ENCODE data around the gene NMT2. TPM values are rescaled to one million over a fixed set of nuclear protein-coding genes. Genes with fewer than 3 reads are reported as not detected.

Gene NMT2
- total and polyA plus RNA-seq, 7 donors: 3.9 to 12.9 (median 8.2) TPM

DNA sequence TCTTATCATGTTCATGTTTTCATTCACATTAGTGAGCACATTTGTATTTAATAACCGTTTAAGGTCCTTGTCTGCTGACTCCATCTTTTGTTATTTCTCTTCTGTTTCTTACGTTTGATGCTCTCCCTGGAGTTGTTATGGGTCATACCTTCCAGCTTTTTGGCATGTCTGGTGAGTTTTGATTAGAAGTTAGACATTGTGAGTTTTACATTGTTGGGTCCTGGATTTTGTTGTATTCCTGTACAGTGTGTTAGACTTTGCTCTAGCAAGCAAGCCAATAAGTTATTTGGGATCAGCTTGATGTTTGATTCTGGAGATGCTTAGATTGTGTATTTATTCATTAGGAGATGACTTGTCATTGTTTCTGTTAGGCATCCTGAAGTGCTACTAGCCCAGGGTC, 107.9 kb downstream of the NMT2 start:
- TF ChIP-seq, protein P1, sequence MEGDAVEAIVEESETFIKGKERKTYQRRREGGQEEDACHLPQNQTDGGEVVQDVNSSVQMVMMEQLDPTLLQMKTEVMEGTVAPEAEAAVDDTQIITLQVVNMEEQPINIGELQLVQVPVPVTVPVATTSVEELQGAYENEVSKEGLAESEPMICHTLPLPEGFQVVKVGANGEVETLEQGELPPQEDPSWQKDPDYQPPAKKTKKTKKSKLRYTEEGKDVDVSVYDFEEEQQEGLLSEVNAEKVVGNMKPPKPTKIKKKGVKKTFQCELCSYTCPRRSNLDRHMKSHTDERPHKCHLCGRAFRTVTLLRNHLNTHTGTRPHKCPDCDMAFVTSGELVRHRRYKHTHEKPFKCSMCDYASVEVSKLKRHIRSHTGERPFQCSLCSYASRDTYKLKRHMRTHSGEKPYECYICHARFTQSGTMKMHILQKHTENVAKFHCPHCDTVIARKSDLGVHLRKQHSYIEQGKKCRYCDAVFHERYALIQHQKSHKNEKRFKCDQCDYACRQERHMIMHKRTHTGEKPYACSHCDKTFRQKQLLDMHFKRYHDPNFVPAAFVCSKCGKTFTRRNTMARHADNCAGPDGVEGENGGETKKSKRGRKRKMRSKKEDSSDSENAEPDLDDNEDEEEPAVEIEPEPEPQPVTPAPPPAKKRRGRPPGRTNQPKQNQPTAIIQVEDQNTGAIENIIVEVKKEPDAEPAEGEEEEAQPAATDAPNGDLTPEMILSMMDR (IDR thresholded peaks at IDR 0.05): no peak
- Histone ChIP-seq H3K27ac (no peak overlapping the region), H3K4me1 (no peaks in the 10 kb centered on the region), H3K36me3 (ENCODE audit: insufficient read depth in 1 of 2, low read depth in 1 of 2) (no peaks in the 10 kb centered on the region), H3K9me3 (peaks cover 10% of the 10 kb centered on the region), H3K27me3 (ENCODE audit: insufficient read depth in 3 of 3, low read length in 2 of 3) (no peaks in the 10 kb centered on the region), H3K4me3 (no peak overlapping the region)
- WGBS, 3 donors: 77 to 84% (median 79%) methylated on average over 2 of the region's 2 CpGs
- intact Hi-C loops (cut with DNase I): no loop called here
- no peak for ATAC-seq
- DNase-seq: no peak

DNA sequence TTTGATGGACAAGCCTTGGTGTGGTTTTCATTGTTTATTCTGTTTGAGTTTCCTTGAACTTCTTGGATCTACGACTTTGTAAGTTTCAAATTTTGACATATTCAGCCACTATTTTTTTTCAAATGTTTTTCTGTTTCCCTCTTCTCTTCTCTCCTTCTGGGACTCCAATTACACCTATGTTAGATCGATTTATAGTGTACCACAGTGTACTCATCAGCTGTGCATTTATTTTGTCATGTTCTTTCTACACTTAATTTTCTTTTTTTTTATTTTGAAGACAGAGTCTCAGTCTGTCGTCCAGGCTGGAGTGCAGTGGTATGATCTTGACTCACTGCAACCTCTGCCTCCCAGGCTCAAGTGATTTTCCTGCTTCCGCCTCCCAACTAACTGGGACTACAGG, 108.6 kb downstream of the NMT2 start:
- Histone ChIP-seq H3K27ac (no peak overlapping the region), H3K4me1 (no peaks in the 10 kb centered on the region), H3K9me3 (peaks cover 10% of the 10 kb centered on the region), H3K27me3 (ENCODE audit: insufficient read depth in 3 of 3, low read length in 2 of 3) (no peaks in the 10 kb centered on the region), H3K36me3 (ENCODE audit: insufficient read depth in 1 of 2, low read depth in 1 of 2) (no peaks in the 10 kb centered on the region), H3K4me3 (no peak overlapping the region)
- no peak for DNase-seq
- ATAC-seq: no peak
- intact Hi-C loops (cut with DNase I): no loop called here
- WGBS, 3 donors: 78 to 91% (median 79%) methylated on average over 4 of the region's 4 CpGs
- TF ChIP-seq, protein P1 (IDR thresholded peaks at IDR 0.05): no peak

DNA sequence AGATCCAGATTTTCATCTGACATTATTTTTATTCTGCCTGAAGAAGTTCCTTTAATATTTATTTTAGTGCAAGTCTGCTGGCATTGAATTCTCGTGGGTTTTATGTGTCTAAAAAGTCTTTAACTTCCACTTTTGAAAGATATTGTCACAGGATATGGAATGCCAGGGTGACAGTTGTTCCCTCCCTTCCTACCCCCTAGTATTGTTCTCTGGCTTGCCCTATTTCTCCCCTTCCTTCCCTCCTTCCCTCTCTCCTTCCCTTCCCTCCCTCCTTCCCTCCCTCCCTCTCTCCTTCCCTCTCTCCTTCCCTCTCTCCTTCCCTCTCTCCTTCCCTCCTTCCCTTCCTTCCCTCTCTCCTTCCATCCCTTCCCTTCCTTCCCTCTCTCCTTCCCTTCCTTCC, 109.8 kb downstream of the NMT2 start:
- TF ChIP-seq, protein P1 (IDR thresholded peaks at IDR 0.05): no peak
- Histone ChIP-seq H3K4me3 (no peak overlapping the region), H3K27me3 (ENCODE audit: insufficient read depth in 3 of 3, low read length in 2 of 3) (no peaks in the 10 kb centered on the region), H3K4me1 (no peaks in the 10 kb centered on the region), H3K9me3 (peaks cover 10% of the 10 kb centered on the region), H3K27ac (no peak overlapping the region), H3K36me3 (ENCODE audit: insufficient read depth in 1 of 2, low read depth in 1 of 2) (no peaks in the 10 kb centered on the region)
- intact Hi-C loops (cut with DNase I): no loop called here
- ATAC-seq (no peak), DNase-seq (no peak)
- 57 to 72% (median 58%) methylated on average over 1 of the region's 1 CpG for WGBS, 3 donors

Other genes starting within 250 kb of the NMT2 start
- 1 to 10 TPM; 2.4 to 3.0 (median 2.6) TPM for gene DCLRE1C, start 214.6 kb downstream of the NMT2 start, total RNA-seq
- 1 to 10 TPM; 2.1 to 4.6 (median 3.7) TPM for gene DCLRE1C, start 214.6 kb downstream of the NMT2 start, polyA plus RNA-seq
- gene MEIG1, start 209.3 kb downstream of the NMT2 start, total RNA-seq: not detected
- gene MEIG1, start 209.3 kb downstream of the NMT2 start, polyA plus RNA-seq: under 1 TPM in 2 of 3 donors, not detected in 1; 0.25 to 0.40 TPM
- under 1 TPM in 2 of 4 donors, not detected in 2; 0.25 to 0.39 TPM for gene OLAH, start 124.8 kb downstream of the NMT2 start, total RNA-seq
- gene OLAH, start 124.8 kb downstream of the NMT2 start, polyA plus RNA-seq: under 1 TPM in 2 of 3 donors, not detected in 1; 0.29 to 0.99 TPM
- gene ACBD7, start 79.9 kb downstream of the NMT2 start, total RNA-seq: not detected
- gene ACBD7, start 79.9 kb downstream of the NMT2 start, polyA plus RNA-seq: under 1 TPM in 1 of 3 donors, not detected in 2; 0.06 TPM
- gene RPP38, start 71.3 kb downstream of the NMT2 start, total RNA-seq: 10 to 100 TPM in 2 of 4 donors, 1 to 10 TPM in 2; 7.3 to 17.2 (median 11.1) TPM
- 10 to 100 TPM; 18.1 to 21.9 (median 20.2) TPM for gene RPP38, start 71.3 kb downstream of the NMT2 start, polyA plus RNA-seq
- gene FAM171A1, start 202.6 kb upstream of the NMT2 start, total RNA-seq: 10 to 100 TPM in 1 of 4 donors, 1 to 10 TPM in 3; 3.9 to 10.5 (median 5.9) TPM
- 1 to 10 TPM; 4.4 to 6.5 (median 4.5) TPM for gene FAM171A1, start 202.6 kb upstream of the NMT2 start, polyA plus RNA-seq

Data from psoas muscle (tissue), 8 donors.